ENCODE data around the gene ALPL.
A peak's percentile ranks its signal among the peaks of the same experiment; 100 is the strongest.

Gene ALPL

DNA sequence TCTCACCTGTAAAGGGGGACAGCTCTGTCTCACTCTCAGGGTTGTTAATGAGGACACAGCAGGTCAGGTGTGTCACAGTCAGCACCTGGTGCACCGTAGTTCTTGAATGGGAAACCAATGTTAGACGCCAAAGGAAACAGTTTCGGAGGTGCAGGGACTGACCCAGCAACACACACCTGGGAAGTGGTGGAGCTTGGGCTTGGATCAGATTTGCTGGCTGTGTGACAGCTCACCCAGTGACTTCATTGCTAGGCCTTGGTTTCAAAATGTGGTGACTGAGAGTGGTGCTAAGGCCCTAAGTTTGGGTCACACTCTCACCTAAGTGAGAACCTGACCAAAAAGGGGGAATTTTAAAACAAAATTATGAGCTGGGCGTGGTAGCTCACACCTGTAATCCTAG lies 34.9 kb downstream of the ALPL start (continued):
- TF ChIP-seq ZNF426 (tag by site-specific recombination; IDR thresholded peaks at IDR 0.05) (no peak), EGR2 (tag by site-specific recombination; IDR thresholded peaks at IDR 0.05; ENCODE audit: low read depth) (no peak), ZNF548 (tag by site-specific recombination; IDR thresholded peaks at IDR 0.05) (no peak)
- TF ChIP-seq, protein P1, sequence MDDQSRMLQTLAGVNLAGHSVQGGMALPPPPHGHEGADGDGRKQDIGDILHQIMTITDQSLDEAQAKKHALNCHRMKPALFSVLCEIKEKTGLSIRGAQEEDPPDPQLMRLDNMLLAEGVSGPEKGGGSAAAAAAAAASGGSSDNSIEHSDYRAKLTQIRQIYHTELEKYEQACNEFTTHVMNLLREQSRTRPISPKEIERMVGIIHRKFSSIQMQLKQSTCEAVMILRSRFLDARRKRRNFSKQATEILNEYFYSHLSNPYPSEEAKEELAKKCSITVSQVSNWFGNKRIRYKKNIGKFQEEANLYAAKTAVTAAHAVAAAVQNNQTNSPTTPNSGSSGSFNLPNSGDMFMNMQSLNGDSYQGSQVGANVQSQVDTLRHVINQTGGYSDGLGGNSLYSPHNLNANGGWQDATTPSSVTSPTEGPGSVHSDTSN (CRISPR knock-in tag; IDR thresholded peaks at IDR 0.05): no peak

- no peak overlapping the region for H3K27ac ChIP-seq (ENCODE audit: extremely low read depth, low read depth, low read length)
- ChIA-PET POLR2A (no interaction called here), CTCF (interaction anchor here (0.5 to 0.7 kb wide), 4 partner anchors 11 to 351 kb away, joined by 3 to 5 read pairs (median 4); no protein-coding TSS in a partner anchor)
- TF ChIP-seq ZNF777 (tag by site-specific recombination; IDR thresholded peaks at IDR 0.05; ENCODE audit: borderline replicate concordance) (no peak), ZNF768 (tag by site-specific recombination; IDR thresholded peaks at IDR 0.05) (peak; percentile 65; the same call in 1 of the 2 replicates), YY1 (tag by site-specific recombination; IDR thresholded peaks at IDR 0.05) (no peak)
- H3K36me3 ChIP-seq (ENCODE audit: control insufficient read depth in 2 of 2, insufficient read depth in 1 of 2, low read length in 2 of 2): no peaks in the 10 kb centered on the region
- no peaks in the 10 kb centered on the region for H3K4me1 ChIP-seq (ENCODE audit: control insufficient read depth, insufficient read depth, low read length)
- no peaks in the 10 kb centered on the region for H3K9me3 ChIP-seq (ENCODE audit: control insufficient read depth, insufficient read depth, low read depth, low read length)
- H3K4me3 ChIP-seq (ENCODE audit: low read depth, low read length): no peak overlapping the region
Observed at GRCh38 chr1:21546122-21546825, 37.1 kb downstream of the ALPL start.

GRCh38 chr1:21547876-21548275 lies 38.7 kb downstream of the ALPL start:
- Histone ChIP-seq H3K4me3 (ENCODE audit: low read depth, low read length) (no peak overlapping the region), H3K27ac (ENCODE audit: extremely low read depth, low read depth, low read length) (no peak overlapping the region), H3K9me3 (ENCODE audit: control insufficient read depth, insufficient read depth, low read depth, low read length) (no peaks in the 10 kb centered on the region), H3K4me1 (ENCODE audit: control insufficient read depth, insufficient read depth, low read length) (no peaks in the 10 kb centered on the region), H3K36me3 (ENCODE audit: control insufficient read depth in 2 of 2, insufficient read depth in 1 of 2, low read length in 2 of 2) (no peaks in the 10 kb centered on the region)
- CTCF ChIA-PET: no interaction called here
- POLR2A ChIA-PET: no interaction called here
- TF ChIP-seq SALL2 (tag by site-specific recombination; IDR thresholded peaks at IDR 0.05; ENCODE audit: borderline replicate concordance): no peak
- no peak for TF ChIP-seq ZNF311 (tag by site-specific recombination; IDR thresholded peaks at IDR 0.05; ENCODE audit: borderline replicate concordance)
- TF ChIP-seq, protein P2, sequence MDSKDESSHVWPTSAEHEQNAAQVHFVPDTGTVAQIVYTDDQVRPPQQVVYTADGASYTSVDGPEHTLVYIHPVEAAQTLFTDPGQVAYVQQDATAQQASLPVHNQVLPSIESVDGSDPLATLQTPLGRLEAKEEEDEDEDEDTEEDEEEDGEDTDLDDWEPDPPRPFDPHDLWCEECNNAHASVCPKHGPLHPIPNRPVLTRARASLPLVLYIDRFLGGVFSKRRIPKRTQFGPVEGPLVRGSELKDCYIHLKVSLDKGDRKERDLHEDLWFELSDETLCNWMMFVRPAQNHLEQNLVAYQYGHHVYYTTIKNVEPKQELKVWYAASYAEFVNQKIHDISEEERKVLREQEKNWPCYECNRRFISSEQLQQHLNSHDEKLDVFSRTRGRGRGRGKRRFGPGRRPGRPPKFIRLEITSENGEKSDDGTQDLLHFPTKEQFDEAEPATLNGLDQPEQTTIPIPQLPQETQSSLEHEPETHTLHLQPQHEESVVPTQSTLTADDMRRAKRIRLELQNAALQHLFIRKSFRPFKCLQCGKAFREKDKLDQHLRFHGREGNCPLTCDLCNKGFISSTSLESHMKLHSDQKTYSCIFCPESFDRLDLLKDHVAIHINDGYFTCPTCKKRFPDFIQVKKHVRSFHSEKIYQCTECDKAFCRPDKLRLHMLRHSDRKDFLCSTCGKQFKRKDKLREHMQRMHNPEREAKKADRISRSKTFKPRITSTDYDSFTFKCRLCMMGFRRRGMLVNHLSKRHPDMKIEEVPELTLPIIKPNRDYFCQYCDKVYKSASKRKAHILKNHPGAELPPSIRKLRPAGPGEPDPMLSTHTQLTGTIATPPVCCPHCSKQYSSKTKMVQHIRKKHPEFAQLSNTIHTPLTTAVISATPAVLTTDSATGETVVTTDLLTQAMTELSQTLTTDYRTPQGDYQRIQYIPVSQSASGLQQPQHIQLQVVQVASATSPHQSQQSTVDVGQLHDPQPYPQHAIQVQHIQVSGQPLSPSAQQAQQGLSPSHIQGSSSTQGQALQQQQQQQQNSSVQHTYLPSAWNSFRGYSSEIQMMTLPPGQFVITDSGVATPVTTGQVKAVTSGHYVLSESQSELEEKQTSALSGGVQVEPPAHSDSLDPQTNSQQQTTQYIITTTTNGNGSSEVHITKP (tag by site-specific recombination; IDR thresholded peaks at IDR 0.05): no peak
- no peak for TF ChIP-seq ZNF791 (tag by site-specific recombination; IDR thresholded peaks at IDR 0.05)
- TF ChIP-seq HOXC10 (CRISPR knock-in tag; IDR thresholded peaks at IDR 0.05): no peak
- TF ChIP-seq ZNF16 (tag by site-specific recombination; IDR thresholded peaks at IDR 0.05; ENCODE audit: low read depth): no peak
- no peak for TF ChIP-seq ELK4 (IDR thresholded peaks at IDR 0.05; ENCODE audit: borderline replicate concordance, low read depth, low read length)
- TF ChIP-seq ZNF146 (tag by site-specific recombination; IDR thresholded peaks at IDR 0.05): no peak
- TF ChIP-seq ZSCAN18 (tag by site-specific recombination; IDR thresholded peaks at IDR 0.05): no peak
- TF ChIP-seq, protein P3, sequence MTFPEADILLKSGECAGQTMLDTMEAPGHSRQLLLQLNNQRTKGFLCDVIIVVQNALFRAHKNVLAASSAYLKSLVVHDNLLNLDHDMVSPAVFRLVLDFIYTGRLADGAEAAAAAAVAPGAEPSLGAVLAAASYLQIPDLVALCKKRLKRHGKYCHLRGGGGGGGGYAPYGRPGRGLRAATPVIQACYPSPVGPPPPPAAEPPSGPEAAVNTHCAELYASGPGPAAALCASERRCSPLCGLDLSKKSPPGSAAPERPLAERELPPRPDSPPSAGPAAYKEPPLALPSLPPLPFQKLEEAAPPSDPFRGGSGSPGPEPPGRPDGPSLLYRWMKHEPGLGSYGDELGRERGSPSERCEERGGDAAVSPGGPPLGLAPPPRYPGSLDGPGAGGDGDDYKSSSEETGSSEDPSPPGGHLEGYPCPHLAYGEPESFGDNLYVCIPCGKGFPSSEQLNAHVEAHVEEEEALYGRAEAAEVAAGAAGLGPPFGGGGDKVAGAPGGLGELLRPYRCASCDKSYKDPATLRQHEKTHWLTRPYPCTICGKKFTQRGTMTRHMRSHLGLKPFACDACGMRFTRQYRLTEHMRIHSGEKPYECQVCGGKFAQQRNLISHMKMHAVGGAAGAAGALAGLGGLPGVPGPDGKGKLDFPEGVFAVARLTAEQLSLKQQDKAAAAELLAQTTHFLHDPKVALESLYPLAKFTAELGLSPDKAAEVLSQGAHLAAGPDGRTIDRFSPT (tag by site-specific recombination; IDR thresholded peaks at IDR 0.05): no peak
- TF ChIP-seq ZFP41 (tag by site-specific recombination; IDR thresholded peaks at IDR 0.05; ENCODE audit: borderline replicate concordance): no peak
- TF ChIP-seq ZNF202 (tag by site-specific recombination; IDR thresholded peaks at IDR 0.05; ENCODE audit: borderline replicate concordance): no peak
- no peak for TF ChIP-seq ZIC2 (tag by site-specific recombination; IDR thresholded peaks at IDR 0.05)
- TF ChIP-seq ZNF792 (tag by site-specific recombination; IDR thresholded peaks at IDR 0.05): no peak
- no peak for TF ChIP-seq ZNF248 (tag by site-specific recombination; IDR thresholded peaks at IDR 0.05)
